Fibroblast of the aortic adventitia (primary cell): ENCODE results near the gene CLCA1. TPM values are rescaled to one million over a fixed set of nuclear protein-coding genes. Genes with fewer than 3 reads are reported as not detected.

Experiments
- DNase-seq: peaks from one replicate; pipeline ENCODE4 v3.0.0-alpha.2; 2010; ENCODE audit warnings: low read depth
- H3K4me3 ChIP-seq: 2 replicates; pipeline ENCODE4 v1.5.1; 2011; ENCODE audit warnings: low read depth, mild to moderate bottlenecking, control low read depth, low read length, moderate library complexity
- total RNA-seq: library from RNA; depleted of rRNA; stranded (reverse); fragments of >200 nt; gene quantifications from 2 replicates; pipeline ENCODE4 v1.2.3, GENCODE V29; 2012; ENCODE audit warnings: low replicate concordance
- TF ChIP-seq, protein P1 (sequence below): IDR thresholded peaks from 2 replicates; pipeline ENCODE4 v1.5.1; 2011; ENCODE audit warnings: mild to moderate bottlenecking, low read length, control low read depth, inconsistent platforms; ENCODE audit not compliant: insufficient read depth

The CLCA1 gene
- total RNA-seq, 1 donor: not detected

DNA sequence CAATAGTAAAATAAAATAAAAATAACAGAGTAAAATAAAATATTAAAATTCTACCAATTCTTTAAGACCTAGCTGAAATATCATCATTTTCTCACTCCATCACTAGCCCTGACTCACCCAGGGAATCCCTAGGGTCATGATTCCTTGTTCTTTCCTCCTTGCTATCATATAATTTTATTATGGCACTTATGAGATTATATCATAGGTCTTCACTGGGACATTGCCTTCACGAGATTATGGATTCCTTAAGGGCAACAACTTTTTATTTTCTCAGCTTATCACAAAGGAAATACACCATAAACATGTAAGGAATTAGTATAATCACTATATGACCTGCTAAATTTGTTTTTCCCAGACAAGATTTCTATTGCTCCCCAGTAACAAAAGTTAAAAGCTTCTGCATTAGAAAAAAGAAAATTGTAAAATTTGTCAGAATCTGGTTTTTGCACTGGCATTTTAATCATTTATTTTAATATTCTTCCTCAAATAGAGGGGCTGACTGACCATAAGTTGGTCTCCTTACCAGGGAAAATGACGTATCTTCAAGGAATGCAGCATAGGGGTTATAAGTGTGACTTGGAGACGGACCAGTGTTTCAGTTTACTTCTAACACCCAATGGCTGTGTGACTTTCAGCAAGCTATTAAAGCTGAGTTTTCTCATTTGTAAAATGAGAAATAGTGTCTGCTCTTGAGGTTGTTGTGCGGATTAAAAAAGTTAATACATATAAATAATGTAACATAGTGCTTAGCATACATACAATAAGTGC lies 69.4 kb downstream of the CLCA1 start:
- peak; percentile 25 for DNase-seq
- no peak overlapping the region for H3K4me3 ChIP-seq

DNA sequence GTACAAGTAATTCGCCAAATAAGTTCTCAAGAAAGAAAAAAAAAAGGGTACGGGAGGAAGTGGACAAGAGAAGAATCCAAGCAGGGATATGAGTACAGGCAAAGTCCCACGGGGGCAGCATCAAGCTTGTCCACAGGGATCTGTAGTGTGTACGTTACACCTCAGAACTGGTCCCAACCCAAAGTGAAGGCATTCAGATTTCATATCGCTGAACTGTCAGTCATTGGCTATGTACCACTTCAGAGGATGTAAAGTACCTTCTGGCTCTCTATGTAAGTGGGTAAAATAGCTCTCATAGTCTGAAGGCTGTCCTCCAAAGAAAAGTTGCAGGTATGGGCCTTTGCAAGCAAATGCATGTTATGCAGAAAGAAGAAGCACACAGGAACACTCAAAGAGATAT lies 70.0 kb downstream of the CLCA1 start:
- H3K4me3 ChIP-seq: no peak overlapping the region
- DNase-seq: no peak
- TF ChIP-seq, protein P1, sequence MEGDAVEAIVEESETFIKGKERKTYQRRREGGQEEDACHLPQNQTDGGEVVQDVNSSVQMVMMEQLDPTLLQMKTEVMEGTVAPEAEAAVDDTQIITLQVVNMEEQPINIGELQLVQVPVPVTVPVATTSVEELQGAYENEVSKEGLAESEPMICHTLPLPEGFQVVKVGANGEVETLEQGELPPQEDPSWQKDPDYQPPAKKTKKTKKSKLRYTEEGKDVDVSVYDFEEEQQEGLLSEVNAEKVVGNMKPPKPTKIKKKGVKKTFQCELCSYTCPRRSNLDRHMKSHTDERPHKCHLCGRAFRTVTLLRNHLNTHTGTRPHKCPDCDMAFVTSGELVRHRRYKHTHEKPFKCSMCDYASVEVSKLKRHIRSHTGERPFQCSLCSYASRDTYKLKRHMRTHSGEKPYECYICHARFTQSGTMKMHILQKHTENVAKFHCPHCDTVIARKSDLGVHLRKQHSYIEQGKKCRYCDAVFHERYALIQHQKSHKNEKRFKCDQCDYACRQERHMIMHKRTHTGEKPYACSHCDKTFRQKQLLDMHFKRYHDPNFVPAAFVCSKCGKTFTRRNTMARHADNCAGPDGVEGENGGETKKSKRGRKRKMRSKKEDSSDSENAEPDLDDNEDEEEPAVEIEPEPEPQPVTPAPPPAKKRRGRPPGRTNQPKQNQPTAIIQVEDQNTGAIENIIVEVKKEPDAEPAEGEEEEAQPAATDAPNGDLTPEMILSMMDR: no peak

More for the DNA sequence above, 69.4 kb downstream of the CLCA1 start:
- TF ChIP-seq, protein P1: no peak

DNA sequence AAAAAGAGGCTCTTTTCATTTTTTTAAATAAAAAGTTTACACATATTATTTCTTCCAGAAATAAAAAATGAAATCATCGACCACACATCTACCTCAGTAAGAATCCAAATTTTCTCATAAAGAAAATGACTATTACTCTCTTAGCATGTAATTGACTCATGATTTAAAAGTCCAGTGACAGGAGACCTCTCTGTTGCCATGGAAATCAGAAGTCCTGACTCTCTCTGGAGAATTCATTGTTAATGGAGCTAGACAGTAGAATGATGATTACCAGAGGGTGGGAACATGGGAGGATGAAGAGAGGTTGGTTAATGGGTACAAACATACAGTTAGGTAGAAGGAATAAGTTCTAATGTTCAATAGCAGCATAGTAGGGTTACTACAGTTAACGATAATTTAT lies 73.1 kb downstream of the CLCA1 start:
- H3K4me3 ChIP-seq: no peak overlapping the region
- TF ChIP-seq, protein P1: no peak

DNA sequence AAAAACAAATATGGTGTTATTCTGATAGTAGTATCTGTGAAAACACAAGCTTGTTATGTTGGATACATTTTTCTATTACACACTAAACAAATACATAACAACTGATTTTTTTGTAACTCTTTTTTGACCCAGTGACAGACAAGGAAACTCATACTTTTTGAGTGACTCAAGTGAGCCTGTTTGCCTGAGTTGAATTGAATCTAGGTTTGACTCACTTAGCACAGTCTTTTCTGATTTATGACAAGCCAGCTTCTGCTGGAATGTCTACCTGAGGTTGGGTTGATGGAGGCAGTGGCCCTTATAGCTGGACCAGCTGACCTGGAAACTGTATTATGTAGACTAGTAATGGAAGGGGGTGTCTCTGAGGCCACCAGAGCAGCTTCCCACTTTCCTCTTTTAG lies 73.9 kb downstream of the CLCA1 start:
- peak; percentile 27 for DNase-seq
- TF ChIP-seq, protein P1: no peak
- no peak overlapping the region for H3K4me3 ChIP-seq

More for the DNA sequence above, 73.1 kb downstream of the CLCA1 start:
- peak; percentile 6 for DNase-seq

DNA sequence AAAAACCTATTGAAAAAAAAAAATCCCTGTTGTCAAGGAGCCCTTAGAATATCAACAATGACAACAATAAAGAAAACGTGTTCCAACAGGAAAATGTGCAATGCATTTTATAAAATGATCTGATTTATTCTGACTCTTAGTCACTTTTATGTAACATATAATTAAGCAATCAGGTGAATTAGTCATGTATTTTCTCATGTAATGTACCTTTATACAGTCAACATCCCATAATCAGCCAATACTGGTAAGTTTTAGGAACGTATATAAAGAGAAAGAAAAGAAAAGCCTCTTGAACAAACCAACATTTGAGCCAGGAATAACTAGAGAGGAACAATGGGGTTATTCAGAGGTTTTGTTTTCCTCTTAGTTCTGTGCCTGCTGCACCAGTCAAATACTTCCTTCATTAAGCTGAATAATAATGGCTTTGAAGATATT lies 78.1 kb downstream of the CLCA1 start, which contains the start of gene CLCA4:
Gene CLCA4, plus strand, starts transcription at position 292 of the 435 bp plus-strand sequence. Its CDS starts 42 bp downstream, at position 334.
- no peak within 1 kb of the TSS for H3K4me3 ChIP-seq
- TF ChIP-seq, protein P1: no peak

DNA sequence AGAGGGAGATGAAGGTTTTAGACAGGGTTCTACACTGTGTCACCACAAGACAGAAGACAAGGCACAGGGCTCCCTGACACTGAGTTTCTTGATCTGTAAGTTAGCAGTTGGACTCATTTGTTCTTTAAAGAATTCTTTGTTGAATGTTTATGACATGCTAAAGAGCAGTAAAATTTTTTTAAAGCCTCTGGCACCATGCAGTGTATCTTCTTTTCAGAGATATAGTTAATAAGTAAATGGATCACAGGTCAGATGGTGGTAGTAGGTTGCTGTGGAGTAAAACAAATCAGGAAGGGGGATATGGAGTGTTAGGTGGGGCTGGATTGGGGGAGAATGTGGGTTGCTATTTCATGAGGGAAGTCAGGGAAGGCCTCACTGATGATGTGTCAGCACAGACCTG lies 80.1 kb downstream of the CLCA1 start:
- no peak overlapping the region for H3K4me3 ChIP-seq
- no peak for DNase-seq
- TF ChIP-seq, protein P1: no peak

More for the DNA sequence above, 78.1 kb downstream of the CLCA1 start, which contains the start of gene CLCA4:
- no peak for DNase-seq

Other genes with a start within 250 kb of the CLCA1 start
- gene ODF2L, start 72.6 kb upstream of the CLCA1 start, total RNA-seq: 52.4 and 65.9 TPM in 2 replicates
- gene CLCA2, start 44.8 kb upstream of the CLCA1 start, total RNA-seq: 8.8 and 43.2 TPM in 2 replicates
- not detected in 2 replicates for gene CLCA4, start 78.2 kb downstream of the CLCA1 start, total RNA-seq
- gene SH3GLB1, start 235.6 kb downstream of the CLCA1 start, total RNA-seq: 85.3 and 89.5 TPM in 2 replicates